SH-SY5Y (cell line): Measurements from ENCODE around the gene SUCLG2.

Source experiments
- GATA2 ChIP-seq: IDR thresholded peaks from 2 replicates; pipeline ENCODE4 v1.6.1; 2011; ENCODE audit warnings: mild to moderate bottlenecking, low read depth, low read length
- GATA3 ChIP-seq: IDR thresholded peaks from 2 replicates; pipeline ENCODE4 v1.6.1; 2011; ENCODE audit warnings: low read depth, mild to moderate bottlenecking, low read length, moderate library complexity

DNA sequence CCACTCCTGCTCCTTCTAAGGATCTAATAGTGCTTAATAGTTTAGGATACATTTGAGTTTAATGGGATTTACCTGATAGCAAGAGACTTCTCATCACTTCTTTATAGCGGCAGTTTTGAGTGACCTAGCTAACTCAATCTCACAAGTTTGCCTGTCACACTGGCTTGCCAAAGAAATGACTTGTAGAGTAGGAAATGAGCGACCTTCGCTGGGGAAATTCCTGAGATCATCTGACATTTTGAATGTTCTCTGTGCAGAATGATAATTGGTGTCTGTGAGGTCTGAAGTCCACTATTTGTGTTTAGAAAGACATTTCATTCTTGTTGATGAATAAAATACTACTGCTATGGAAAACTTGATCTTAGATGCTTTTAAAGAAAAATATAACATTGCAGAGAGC, 30.3 kb downstream of the SUCLG2 start:
- TF ChIP-seq GATA2 (no peak), GATA3 (no peak)
